GM12801 (cell line): ENCODE results near the gene PRELID3B.

Experiments
- TF ChIP-seq, protein P1 (sequence below): IDR thresholded peaks from one replicate; pipeline ENCODE4 v1.5.1; 2011; ENCODE audit warnings: control low read depth; ENCODE audit not compliant: insufficient read length; ENCODE audit errors: extremely low read depth

Gene PRELID3B

DNA sequence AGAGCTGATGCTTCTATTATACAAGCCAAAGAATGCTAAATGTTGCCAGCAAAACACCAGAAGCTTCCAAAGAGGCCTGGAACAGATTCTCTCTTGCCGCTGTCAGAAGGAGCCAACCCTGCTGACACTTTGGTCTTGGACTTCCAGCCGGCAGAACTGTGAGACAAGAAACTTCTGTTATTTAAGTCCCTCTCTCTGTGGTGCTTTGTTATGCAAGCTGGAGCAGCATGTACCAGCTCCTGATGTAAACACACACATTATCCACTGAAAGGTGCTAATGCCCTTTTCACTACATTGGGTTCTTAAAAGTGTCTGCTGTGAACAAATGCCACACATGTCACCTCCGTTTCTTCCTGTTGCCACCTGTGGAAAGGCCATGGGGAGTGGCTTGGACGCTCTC, 25.9 kb upstream of the PRELID3B start:
- TF ChIP-seq, protein P1, sequence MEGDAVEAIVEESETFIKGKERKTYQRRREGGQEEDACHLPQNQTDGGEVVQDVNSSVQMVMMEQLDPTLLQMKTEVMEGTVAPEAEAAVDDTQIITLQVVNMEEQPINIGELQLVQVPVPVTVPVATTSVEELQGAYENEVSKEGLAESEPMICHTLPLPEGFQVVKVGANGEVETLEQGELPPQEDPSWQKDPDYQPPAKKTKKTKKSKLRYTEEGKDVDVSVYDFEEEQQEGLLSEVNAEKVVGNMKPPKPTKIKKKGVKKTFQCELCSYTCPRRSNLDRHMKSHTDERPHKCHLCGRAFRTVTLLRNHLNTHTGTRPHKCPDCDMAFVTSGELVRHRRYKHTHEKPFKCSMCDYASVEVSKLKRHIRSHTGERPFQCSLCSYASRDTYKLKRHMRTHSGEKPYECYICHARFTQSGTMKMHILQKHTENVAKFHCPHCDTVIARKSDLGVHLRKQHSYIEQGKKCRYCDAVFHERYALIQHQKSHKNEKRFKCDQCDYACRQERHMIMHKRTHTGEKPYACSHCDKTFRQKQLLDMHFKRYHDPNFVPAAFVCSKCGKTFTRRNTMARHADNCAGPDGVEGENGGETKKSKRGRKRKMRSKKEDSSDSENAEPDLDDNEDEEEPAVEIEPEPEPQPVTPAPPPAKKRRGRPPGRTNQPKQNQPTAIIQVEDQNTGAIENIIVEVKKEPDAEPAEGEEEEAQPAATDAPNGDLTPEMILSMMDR, result no peak

DNA sequence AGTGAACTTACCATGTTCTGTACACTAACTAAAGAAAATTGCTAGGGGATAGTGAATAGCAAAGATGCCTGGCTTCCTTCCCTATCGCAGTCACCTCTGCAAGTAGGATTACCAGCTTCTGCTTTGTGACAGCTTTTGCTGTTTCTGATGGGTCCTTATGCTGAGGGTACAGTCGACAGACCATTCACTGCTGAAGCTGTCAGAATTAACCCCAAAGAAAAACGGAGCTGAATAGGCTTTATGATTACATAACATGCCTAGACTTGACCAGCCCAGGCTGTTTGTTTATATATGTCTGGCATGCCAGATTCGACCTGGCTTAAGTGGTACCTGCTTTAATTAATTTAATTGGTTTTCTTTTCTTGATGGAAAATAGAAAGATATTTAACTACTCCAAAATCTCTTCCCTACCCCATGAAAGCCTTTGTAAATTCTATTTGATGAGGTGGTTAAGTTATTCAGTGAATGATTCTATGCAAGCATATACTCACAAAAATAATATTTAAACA, 21.7 kb upstream of the PRELID3B start:
- TF ChIP-seq, protein P1, result no peak

DNA sequence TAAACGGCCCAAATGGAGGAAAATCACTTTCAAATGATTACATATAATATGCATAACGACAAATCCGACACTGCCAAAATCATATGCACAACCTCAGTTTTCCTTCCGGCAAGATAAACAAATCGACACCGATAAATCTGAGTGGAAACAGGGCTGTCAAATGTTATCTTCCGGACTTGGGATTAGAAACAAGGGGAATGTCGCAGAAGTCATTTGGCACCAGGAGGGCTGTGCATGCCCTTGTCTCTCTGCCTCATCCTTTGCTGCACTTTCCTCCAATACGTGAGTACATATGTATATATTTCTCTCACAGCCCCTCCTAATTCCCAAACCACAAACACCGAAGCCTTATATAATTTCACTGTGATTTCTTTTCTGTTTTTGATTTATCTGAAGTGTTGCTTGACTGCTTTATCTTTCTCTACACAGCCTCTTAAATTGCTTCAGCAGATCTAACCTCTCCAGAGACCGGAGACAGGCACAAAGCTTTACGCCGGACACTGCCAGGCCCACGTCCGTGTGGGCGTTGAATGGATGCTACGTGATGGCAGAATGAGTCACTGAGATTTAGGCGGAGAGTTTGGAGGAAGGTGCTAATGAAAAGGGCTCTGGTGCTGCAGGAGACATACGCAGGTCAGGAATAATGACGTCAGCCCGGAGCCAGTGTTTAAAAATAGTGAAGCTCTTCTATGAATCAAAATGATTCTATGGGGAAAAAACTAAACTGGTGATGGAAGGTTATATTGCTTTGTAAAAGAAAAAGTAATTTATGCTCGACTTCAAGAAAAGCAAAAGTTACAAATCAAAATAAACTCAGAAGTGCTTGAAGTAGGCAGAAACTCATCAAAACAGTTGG, 21.0 kb upstream of the PRELID3B start:
- TF ChIP-seq, protein P1, result no peak

DNA sequence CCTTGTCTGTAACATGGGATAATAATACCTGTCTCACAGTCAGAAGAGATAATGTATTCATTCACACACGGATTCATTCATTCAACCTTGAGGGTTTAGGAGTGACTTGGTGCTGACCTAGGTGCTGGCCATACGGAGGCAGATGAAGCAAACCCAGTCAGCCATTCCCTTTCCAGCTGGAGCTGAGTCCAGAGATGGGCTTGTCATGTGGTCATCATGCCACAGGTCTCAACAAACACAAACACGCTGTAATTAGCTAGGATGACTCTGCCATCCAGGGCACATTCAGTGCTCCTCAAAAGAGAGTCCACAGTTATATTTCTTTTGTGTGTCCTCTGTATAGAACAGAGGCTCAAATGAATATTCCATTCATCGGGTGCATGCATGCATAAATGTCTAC, 19.5 kb upstream of the PRELID3B start:
- TF ChIP-seq, protein P1, result no peak

DNA sequence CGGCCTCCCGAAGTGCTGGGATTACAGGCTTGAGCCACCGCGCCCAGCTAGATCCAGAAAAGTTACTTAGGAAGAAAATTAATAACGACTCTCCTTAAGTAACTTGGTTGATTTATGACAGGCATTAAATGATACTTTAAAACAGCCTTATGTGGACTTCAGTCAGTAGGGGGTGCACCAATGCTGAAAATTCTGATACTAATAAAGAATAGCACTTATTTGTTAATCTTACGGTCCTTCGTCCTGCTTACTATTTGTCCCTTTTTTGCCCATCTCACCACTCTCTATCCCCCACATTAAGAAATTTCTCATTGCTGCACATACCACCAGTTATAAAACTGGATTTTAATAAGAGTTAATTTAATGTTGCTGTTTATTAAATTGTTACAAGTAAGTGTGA, 12.7 kb upstream of the PRELID3B start:
- TF ChIP-seq, protein P1, result no peak

DNA sequence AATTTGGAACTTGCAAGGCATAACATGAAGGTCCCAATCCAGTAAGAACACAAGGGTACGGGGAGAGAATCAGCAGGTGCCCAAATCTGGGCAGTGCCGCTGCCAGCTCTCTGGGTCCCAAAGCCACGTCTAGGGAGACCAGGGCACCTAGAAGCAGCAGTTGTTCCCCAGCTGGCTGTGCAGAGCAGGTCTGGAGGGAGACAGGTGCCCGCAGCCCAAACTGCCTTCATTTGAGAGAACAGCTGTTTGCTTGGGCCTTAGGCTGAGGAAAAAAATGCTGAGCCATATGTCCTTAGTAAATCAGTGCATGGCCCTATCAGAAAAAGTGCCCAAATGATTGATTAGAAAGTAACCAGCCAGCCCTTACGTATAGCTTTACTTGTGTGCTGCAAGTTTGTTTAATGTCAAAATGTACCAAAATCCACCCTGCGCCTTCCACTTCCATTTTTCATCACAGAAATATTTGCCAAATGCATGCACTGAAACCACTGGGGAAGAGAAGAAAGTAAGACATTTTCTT, 9.1 kb upstream of the PRELID3B start:
- TF ChIP-seq, protein P1, result no peak

DNA sequence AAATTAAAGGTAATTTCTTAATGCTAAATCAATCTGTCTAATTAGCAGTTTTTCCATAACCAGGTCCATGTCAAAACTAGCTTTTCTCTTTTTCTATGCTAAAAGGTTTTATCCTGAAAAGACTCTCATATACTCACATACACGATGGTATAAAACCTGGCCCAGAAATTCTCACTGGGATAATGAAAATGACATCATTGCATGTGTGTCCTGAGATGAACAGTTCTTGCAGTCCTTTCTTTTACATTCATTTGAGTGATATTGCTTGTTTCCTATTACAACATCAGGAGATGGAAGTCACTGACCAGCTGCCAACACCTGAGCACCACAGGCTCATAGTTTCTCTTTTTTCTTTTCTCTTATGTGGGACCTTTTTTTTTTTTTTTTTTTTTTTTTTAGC, 7.9 kb upstream of the PRELID3B start:
- TF ChIP-seq, protein P1, result no peak
